Small intestine (tissue), 7 donors: ENCODE measurements around the gene GFOD2. TPM values are rescaled to one million over a fixed set of nuclear protein-coding genes. Genes with fewer than 3 reads are reported as not detected.

Source experiments
- DNase-seq, 2 donors: peaks; one replicate each; pipeline versions ENCODE4 v3.0.0 to v3.0.0-alpha.2; 2013
- FAIRE-seq: peaks from 2 replicates; lab custom pipeline; 2012; peaks lifted over from hg19 to GRCh38; lab: Jason Lieb, UNC
- H3K27ac ChIP-seq, 3 donors: one replicate each; pipeline ENCODE4 v1.5.1; 2013; ENCODE audit warnings: low read length in 2 of 3, mild to moderate bottlenecking in 2 of 3, control low read depth in 1 of 3, inconsistent platforms in 1 of 3, low read depth in 1 of 3, moderate library complexity in 1 of 3
- H3K27me3 ChIP-seq, 3 donors: one replicate each; pipeline ENCODE4 v1.6.1; 2013; ENCODE audit warnings: low read length in 3 of 3, inconsistent platforms in 1 of 3; ENCODE audit not compliant: control insufficient read depth in 3 of 3, insufficient read depth in 3 of 3
- H3K36me3 ChIP-seq, 3 donors: one replicate each; pipeline ENCODE4 v1.6.1; 2013; ENCODE audit warnings: low read length in 3 of 3, inconsistent platforms in 1 of 3, low read depth in 1 of 3, mild to moderate bottlenecking in 1 of 3, moderate library complexity in 1 of 3; ENCODE audit not compliant: control insufficient read depth in 3 of 3, insufficient read depth in 2 of 3
- H3K4me1 ChIP-seq, 3 donors: one replicate each; pipeline ENCODE4 v1.6.1; 2013; ENCODE audit warnings: low read length in 2 of 3, inconsistent platforms in 1 of 3, low read depth in 1 of 3, mild to moderate bottlenecking in 1 of 3, moderate library complexity in 1 of 3; ENCODE audit not compliant: control insufficient read depth in 3 of 3, insufficient read depth in 2 of 3
- H3K4me3 ChIP-seq, 3 donors: one replicate each; pipeline ENCODE4 v1.5.1; 2013; ENCODE audit warnings: low read length in 3 of 3, control low read depth in 1 of 3, inconsistent platforms in 1 of 3, low read depth in 1 of 3, mild to moderate bottlenecking in 1 of 3, moderate library complexity in 1 of 3
- H3K9me3 ChIP-seq, 2 donors: one replicate each; pipeline ENCODE4 v1.6.1; 2013; ENCODE audit warnings: low read depth in 1 of 2, low read length in 1 of 2; ENCODE audit not compliant: control insufficient read depth in 2 of 2, insufficient read depth in 1 of 2
- WGBS, 3 donors: extraction: QIAGEN DNeasy Blood & Tissue Kit; methylation state at CpG; one replicate each; pipeline ENCODE4 v1.1.7; 2013; 5-methylcytosine and 5-hydroxymethylcytosine counted together
- polyA plus RNA-seq, 4 donors: library from polyadenylated mRNA; stranded (reverse) in 3 of 4; unstranded in 1 of 4; fragments of 200-250 nt in 3 of 4; fragments of 120-200 nt in 1 of 4; gene quantifications; one replicate each; pipeline versions ENCODE4 v1.2.1 to v1.2.3, GENCODE V29; 2013
- donor health status: healthy with polysubstance abuse.
- donor health status: control.
- donor health status: control.
- donor health status: Bipolar disorder and iron deficiency.
- donor health status: healthy.

Gene GFOD2
- polyA plus RNA-seq, 4 donors = 4.8 to 28.6 (median 12.0) TPM

GRCh38 chr16:67720236-67720635, 1.1 kb upstream of the GFOD2 start:
- no peak for DNase-seq
- Histone ChIP-seq H3K27ac (peak overlapping the region in 2 of 3 donors; percentile 2 to 97), H3K9me3 (no peaks in the 10 kb centered on the region), H3K4me3 (no peak overlapping the region), H3K27me3 (peaks cover 0 to 36% (median 0%) of the 10 kb centered on the region in 3 donors), H3K36me3 (peaks cover 0 to 20% (median 0%) of the 10 kb centered on the region in 3 donors), H3K4me1 (peaks cover 0 to 14% (median 0%) of the 10 kb centered on the region in 3 donors)
- no peak for FAIRE-seq
- WGBS, 3 donors = 20 to 44% (median 25%) methylated on average over 1 of the region's 1 CpG

GRCh38 chr16:67719778-67720144, 645 bp upstream of the GFOD2 start:
- DNase-seq (peak; percentile 47 to 53), FAIRE-seq (no peak)
- 1 to 4% (median 1%) methylated on average over 5 of the region's 5 CpGs for WGBS, 3 donors
- H3K27ac ChIP-seq = peak overlapping the region; percentile 7 to 97 (median 52)
- H3K9me3 ChIP-seq = no peaks in the 10 kb centered on the region
- peak overlapping the region; percentile 61 to 85 (median 81) for H3K4me3 ChIP-seq
- H3K27me3 ChIP-seq = peaks cover 0 to 40% (median 0%) of the 10 kb centered on the region in 3 donors
- H3K4me1 ChIP-seq = peaks cover 0 to 14% (median 0%) of the 10 kb centered on the region in 3 donors
- peaks cover 0 to 16% (median 0%) of the 10 kb centered on the region in 3 donors for H3K36me3 ChIP-seq

DNA sequence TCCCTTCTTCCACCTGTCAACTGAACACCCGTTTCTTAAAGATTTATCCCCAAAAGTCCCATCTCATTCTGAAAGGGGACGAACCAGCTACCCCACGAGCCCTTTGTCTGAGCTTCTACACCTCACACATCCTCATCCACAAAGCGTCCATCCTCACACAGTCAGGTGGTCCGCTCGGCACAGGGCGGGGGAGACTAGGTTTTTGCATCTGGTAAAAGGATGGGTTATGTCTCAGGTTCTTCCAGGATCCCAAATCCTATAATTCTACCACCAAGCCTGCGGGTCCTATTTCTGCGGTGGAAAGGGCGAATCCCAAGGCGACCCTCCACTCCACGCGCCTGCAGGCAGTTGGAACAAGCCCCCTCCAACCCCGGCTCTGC, 458 bp downstream of the GFOD2 start:
- DNase-seq (peak in 1 of 2 donors; percentile 13), FAIRE-seq (no peak)
- Histone ChIP-seq H3K4me1 (peaks cover 0 to 14% (median 3%) of the 10 kb centered on the region in 3 donors), H3K4me3 (peak overlapping the region; percentile 61 to 85 (median 81)), H3K27me3 (peaks cover 0 to 51% (median 0%) of the 10 kb centered on the region in 3 donors), H3K27ac (no peak overlapping the region), H3K36me3 (peaks cover 0 to 6% (median 0%) of the 10 kb centered on the region in 3 donors), H3K9me3 (no peaks in the 10 kb centered on the region)
- 0 to 2% (median 2%) methylated on average over 14 of the region's 14 CpGs for WGBS, 3 donors

DNA sequence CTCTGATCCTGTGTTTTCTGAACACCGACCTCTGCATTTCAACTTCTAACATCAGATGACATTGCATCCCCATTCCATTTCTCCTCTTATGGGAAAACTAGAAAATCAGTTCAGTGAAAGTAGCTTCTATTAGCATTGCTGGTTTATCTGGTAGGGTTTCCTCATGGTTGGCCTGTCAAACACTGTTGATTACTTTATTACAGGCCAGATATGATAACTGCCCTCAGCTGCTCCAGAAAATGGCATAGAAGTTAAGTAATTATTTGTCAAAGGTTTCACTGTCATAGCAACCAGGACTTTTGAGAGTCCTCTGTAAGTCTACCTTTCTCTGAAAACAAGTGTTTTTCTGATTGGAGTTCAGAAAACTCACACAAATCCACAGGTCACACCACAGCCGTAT, 3.0 kb downstream of the GFOD2 start:
- Histone ChIP-seq H3K36me3 (no peaks in the 10 kb centered on the region), H3K9me3 (no peaks in the 10 kb centered on the region), H3K27ac (no peak overlapping the region), H3K4me1 (peaks cover 0 to 14% (median 3%) of the 10 kb centered on the region in 3 donors), H3K27me3 (peaks cover 0 to 66% (median 0%) of the 10 kb centered on the region in 3 donors), H3K4me3 (no peak overlapping the region)
- DNase-seq (peak; percentile 81 to 85), FAIRE-seq (no peak)
- 26 to 72% (median 40%) methylated on average over 2 of the region's 2 CpGs for WGBS, 3 donors

- WGBS, 3 donors = 34 to 76% (median 52%) methylated on average over 1 of the region's 1 CpG
- Histone ChIP-seq H3K27ac (no peak overlapping the region), H3K9me3 (no peaks in the 10 kb centered on the region), H3K36me3 (no peaks in the 10 kb centered on the region), H3K27me3 (peaks cover 0 to 67% (median 0%) of the 10 kb centered on the region in 3 donors), H3K4me3 (no peak overlapping the region), H3K4me1 (peaks cover 0 to 8% (median 3%) of the 10 kb centered on the region in 3 donors)
- FAIRE-seq (no peak), DNase-seq (no peak)
These were observed 4.6 kb downstream of the GFOD2 start for GRCh38 chr16:67714522-67714921.

- H3K36me3 ChIP-seq = no peaks in the 10 kb centered on the region
- no peak overlapping the region for H3K27ac ChIP-seq
- WGBS, 3 donors = 50 to 73% (median 60%) methylated on average over 5 of the region's 5 CpGs
- H3K4me1 ChIP-seq = peaks cover 0 to 8% (median 3%) of the 10 kb centered on the region in 3 donors
- H3K27me3 ChIP-seq = peaks cover 0 to 70% (median 0%) of the 10 kb centered on the region in 3 donors
- H3K4me3 ChIP-seq = no peak overlapping the region
- no peak for FAIRE-seq
- peak in 1 of 2 donors; percentile 45 for DNase-seq
- no peaks in the 10 kb centered on the region for H3K9me3 ChIP-seq
These were observed 5.4 kb downstream of the GFOD2 start for GRCh38 chr16:67713647-67714273.

DNA sequence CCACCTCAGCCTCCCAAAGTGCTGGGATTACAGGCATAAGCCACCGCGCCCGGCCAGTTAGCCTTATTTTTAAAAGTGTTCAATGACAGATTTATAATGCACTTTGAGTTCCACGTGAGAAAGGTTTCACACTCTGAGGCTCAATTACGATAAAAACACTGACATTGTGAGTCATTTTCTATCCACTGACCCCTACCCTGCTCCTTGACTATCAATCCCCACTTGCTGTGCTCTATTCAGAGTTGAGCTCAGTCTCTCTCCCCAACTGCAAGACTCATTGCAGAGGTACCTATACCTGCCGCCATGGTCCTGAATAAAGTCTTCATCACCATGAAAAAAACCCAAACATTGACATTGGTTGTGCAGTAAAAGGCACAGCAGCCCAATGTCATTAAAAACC, 8.5 kb downstream of the GFOD2 start:
- no peak for FAIRE-seq
- Histone ChIP-seq H3K36me3 (no peaks in the 10 kb centered on the region), H3K4me1 (peaks cover 0 to 3% (median under 1%) of the 10 kb centered on the region in 3 donors), H3K9me3 (no peaks in the 10 kb centered on the region), H3K27ac (no peak overlapping the region), H3K4me3 (no peak overlapping the region), H3K27me3 (peaks cover 0 to 71% (median 0%) of the 10 kb centered on the region in 3 donors)
- 92 to 95% (median 95%) methylated on average over 6 of the region's 6 CpGs for WGBS, 3 donors
- no peak for DNase-seq

DNA sequence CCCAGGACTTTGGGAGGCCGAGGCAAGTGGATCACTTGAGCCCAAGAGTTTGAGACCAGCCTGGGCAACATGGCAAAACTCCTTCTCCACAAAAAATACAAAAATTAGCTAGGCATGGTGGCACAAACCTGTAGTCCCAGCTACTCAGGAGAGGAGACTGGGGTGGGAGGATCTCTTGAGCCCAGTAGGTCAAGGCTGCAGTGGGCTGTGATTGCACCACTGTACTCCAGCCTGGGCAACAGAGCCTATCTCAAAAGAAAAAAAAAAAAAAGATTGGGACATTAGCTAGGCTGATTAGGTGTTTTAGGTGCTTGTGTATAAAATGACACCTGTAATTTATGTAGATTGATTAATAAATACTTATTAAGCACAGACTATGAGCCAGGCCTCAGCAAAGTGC, 10.1 kb downstream of the GFOD2 start:
- 96 to 100% (median 100%) methylated on average over 1 of the region's 1 CpG for WGBS, 3 donors
- no peaks in the 10 kb centered on the region for H3K4me1 ChIP-seq
- FAIRE-seq = no peak
- peaks cover 0 to 71% (median 0%) of the 10 kb centered on the region in 3 donors for H3K27me3 ChIP-seq
- H3K4me3 ChIP-seq = no peak overlapping the region
- H3K27ac ChIP-seq = no peak overlapping the region
- no peaks in the 10 kb centered on the region for H3K9me3 ChIP-seq
- no peak for DNase-seq
- H3K36me3 ChIP-seq = no peaks in the 10 kb centered on the region
